ENCODE measurements around the gene B3GALT4. TPM values are rescaled to one million over a fixed set of nuclear protein-coding genes. Genes with fewer than 3 reads are reported as not detected.
A peak's percentile ranks its signal among the peaks of the same experiment; 100 is the strongest.

Gene B3GALT4
- total RNA-seq, 4 donors from 2014 or later: 8.3 to 33.1 (median 28.5) TPM

DNA sequence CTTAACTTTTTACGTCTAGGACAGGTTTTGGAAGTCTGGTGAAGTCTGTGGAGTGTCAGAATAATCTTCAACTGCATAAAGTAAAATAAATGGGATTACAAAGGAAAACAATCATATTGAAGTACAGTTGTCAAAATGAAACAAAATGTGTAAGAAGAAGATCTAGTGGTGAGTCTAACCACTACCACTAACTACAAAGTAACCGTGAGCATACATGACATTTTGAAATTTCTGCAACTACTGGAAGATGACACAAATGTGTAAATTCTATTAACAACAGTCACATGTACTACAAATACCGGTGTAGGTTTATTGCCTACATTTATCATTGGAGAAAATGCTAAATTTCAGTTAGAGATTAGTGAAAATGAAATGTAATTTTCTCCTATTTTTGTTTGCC lies 35.0 kb upstream of the B3GALT4 start:
- DNase-seq: no peak
- TF ChIP-seq, protein P1, sequence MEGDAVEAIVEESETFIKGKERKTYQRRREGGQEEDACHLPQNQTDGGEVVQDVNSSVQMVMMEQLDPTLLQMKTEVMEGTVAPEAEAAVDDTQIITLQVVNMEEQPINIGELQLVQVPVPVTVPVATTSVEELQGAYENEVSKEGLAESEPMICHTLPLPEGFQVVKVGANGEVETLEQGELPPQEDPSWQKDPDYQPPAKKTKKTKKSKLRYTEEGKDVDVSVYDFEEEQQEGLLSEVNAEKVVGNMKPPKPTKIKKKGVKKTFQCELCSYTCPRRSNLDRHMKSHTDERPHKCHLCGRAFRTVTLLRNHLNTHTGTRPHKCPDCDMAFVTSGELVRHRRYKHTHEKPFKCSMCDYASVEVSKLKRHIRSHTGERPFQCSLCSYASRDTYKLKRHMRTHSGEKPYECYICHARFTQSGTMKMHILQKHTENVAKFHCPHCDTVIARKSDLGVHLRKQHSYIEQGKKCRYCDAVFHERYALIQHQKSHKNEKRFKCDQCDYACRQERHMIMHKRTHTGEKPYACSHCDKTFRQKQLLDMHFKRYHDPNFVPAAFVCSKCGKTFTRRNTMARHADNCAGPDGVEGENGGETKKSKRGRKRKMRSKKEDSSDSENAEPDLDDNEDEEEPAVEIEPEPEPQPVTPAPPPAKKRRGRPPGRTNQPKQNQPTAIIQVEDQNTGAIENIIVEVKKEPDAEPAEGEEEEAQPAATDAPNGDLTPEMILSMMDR (IDR thresholded peaks at IDR 0.05): no peak
- TF ChIP-seq POLR2A (IDR thresholded peaks at IDR 0.05): no peak

DNA sequence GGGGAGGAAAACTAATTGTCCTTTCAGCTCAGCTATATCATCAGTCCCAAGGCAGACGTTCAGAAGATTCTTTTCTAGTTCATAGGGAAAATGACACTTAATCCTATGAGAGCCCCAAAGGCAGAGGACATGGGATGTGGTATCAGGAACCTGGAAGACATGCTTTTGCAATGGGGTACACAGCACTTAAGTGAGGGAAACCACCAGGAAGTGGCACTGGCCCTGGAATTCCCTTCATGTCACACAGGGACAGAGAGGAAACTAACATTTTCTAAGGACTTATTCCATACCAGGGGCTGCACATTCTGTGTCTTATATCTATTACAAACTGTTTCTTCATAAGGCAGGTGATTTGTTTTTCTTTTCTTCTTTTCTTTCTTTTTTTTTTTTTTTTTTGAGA lies 33.4 kb upstream of the B3GALT4 start:
- no peaks in the 10 kb centered on the region for H3K27me3 ChIP-seq
- peaks cover 0 to under 1% (median under 1%) of the 10 kb centered on the region in 4 donors for H3K4me1 ChIP-seq
- no peak for TF ChIP-seq POLR2A (IDR thresholded peaks at IDR 0.05)
- TF ChIP-seq, protein P1 (IDR thresholded peaks at IDR 0.05): no peak
- no peak overlapping the region for H3K4me3 ChIP-seq
- H3K36me3 ChIP-seq: no peaks in the 10 kb centered on the region
- DNase-seq: peak in 1 of 3 donors; percentile 0
- H3K9me3 ChIP-seq: no peaks in the 10 kb centered on the region
- no peak overlapping the region for H3K27ac ChIP-seq

More for the DNA sequence above, 35.0 kb upstream of the B3GALT4 start:
- no peak overlapping the region for H3K27ac ChIP-seq
- H3K4me3 ChIP-seq: no peak overlapping the region
- no peaks in the 10 kb centered on the region for H3K9me3 ChIP-seq
- H3K27me3 ChIP-seq: no peaks in the 10 kb centered on the region
- H3K4me1 ChIP-seq: no peaks in the 10 kb centered on the region
- no peaks in the 10 kb centered on the region for H3K36me3 ChIP-seq

DNA sequence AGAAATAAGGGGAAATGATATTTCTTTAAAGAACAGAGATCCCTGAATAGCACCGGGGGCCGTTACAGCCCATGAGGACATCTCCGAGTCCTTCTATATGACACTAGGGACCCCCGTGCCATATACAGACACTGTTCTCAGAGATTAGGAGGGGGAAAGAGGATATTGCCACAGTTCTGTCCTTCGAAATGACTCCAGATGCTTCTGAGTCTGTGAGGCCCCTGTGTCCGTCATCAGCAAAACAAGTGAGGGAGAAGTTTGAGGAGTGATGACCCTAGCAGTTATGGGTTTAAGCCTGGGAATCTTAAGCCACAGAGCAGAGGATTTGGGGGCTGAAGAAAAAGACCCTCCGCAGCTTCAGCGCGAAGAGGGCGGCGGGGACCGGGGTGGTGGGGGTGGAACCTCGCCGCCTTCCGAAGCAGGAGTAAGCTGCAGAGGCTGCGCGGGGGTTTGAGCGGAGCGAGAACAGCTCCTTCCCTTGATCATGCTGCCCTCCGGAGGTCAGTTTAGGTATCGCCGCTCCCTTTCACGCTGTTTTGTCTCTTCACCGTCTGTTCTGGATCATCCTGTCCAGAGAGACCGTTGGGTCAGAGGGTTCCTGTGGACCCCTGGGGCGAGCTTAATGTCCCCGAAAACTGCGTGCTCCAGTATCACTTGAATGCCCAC lies 28.8 kb upstream of the B3GALT4 start:
- Histone ChIP-seq H3K4me1 (peaks cover 0 to 19% (median 5%) of the 10 kb centered on the region in 4 donors), H3K27me3 (no peaks in the 10 kb centered on the region), H3K36me3 (no peaks in the 10 kb centered on the region), H3K9me3 (no peaks in the 10 kb centered on the region), H3K27ac (peak overlapping the region; percentile 88 to 93 (median 91)), H3K4me3 (peak overlapping the region; percentile 43 to 60 (median 56))
- DNase-seq: peak; percentile 92 to 97 (median 95)
- TF ChIP-seq POLR2A (IDR thresholded peaks at IDR 0.05): no peak
- TF ChIP-seq, protein P1 (IDR thresholded peaks at IDR 0.05): peak; percentile 90 to 97 (median 95)

DNA sequence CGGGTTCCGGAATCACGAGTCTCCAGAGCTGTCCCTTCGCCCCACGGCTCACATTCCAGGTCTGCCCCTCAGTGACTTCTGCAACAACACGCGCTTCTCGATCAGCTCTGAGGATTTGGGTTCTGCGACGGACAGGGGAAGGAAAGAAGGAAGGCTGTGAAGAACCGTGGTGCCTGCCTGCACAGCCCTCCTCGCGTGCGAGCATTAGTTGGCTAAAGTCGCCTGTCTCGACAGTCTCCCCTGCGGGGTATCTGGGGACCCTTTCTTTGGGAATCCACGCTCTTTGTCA lies 28.3 kb upstream of the B3GALT4 start:
- H3K9me3 ChIP-seq: no peaks in the 10 kb centered on the region
- DNase-seq: no peak
- no peaks in the 10 kb centered on the region for H3K27me3 ChIP-seq
- TF ChIP-seq POLR2A (IDR thresholded peaks at IDR 0.05): no peak
- TF ChIP-seq, protein P1 (IDR thresholded peaks at IDR 0.05): no peak
- H3K36me3 ChIP-seq: no peaks in the 10 kb centered on the region
- peak overlapping the region; percentile 88 to 93 (median 91) for H3K27ac ChIP-seq
- H3K4me1 ChIP-seq: peaks cover 0 to 19% (median 5%) of the 10 kb centered on the region in 4 donors
- H3K4me3 ChIP-seq: peak overlapping the region; percentile 43 to 60 (median 56)

DNA sequence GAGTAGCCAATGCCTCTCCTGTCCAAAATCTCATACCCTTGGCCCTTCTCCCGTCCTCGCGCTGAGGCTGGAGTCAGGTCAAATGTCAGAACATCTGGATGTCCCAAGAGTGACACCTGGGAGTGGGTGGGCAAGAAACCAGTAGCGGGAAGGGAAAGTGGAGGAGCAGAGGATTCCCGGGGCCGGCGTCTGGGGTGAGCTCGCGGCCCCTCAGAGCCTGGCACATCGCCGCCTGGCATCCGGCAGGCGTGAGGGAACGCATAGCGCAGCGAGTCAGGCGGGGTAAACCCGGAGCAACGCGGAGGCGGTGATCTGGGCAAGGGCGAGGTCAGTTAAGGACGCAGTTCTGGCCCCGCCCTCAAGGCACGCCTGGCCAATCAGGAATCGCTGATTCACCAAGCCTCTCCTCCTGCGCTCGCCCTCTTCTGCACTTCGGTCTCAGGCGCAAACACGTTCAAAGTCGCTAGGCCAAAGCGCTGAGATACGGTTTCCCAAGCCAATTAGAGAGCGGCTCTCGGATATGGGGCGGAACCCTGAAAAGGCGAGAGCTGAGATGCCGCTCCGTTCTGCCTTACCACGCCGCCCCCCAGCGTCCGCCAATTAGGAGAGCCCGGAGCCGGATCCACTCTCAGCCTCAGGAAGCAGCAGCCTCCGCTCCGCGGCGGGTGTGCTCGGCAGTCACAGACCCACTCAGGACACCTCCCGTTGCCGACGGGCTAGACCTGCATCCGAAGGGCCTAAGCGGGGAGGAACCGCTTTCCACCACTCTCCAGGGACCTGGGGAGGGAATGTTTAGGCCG lies 27.8 kb upstream of the B3GALT4 start:
- peak overlapping the region; percentile 43 to 60 (median 56) for H3K4me3 ChIP-seq
- H3K27me3 ChIP-seq: no peaks in the 10 kb centered on the region
- peak; percentile 57 to 65 for TF ChIP-seq POLR2A (IDR thresholded peaks at IDR 0.05)
- TF ChIP-seq, protein P1 (IDR thresholded peaks at IDR 0.05): peak in 4 of 6 experiments; percentile 9 to 27 (median 24)
- peak; percentile 97 to 99 (median 99) for DNase-seq
- peaks cover 0 to 19% (median 5%) of the 10 kb centered on the region in 4 donors for H3K4me1 ChIP-seq
- no peaks in the 10 kb centered on the region for H3K36me3 ChIP-seq
- peak overlapping the region; percentile 88 to 93 (median 91) for H3K27ac ChIP-seq
- no peaks in the 10 kb centered on the region for H3K9me3 ChIP-seq

Data from Peyer's patch (tissue), 4 donors.